GM18909 (cell line): ENCODE data around the gene MACROD2.

ENCODE experiments used
- ATAC-seq: cut with Tn5 transposase; IDR thresholded peaks from one replicate; pipeline ENCODE4 v1.9.1; 2021; ENCODE audit warnings: mild to moderate bottlenecking; ENCODE audit not compliant: unreplicated experiment, poor library complexity

MACROD2 gene

DNA sequence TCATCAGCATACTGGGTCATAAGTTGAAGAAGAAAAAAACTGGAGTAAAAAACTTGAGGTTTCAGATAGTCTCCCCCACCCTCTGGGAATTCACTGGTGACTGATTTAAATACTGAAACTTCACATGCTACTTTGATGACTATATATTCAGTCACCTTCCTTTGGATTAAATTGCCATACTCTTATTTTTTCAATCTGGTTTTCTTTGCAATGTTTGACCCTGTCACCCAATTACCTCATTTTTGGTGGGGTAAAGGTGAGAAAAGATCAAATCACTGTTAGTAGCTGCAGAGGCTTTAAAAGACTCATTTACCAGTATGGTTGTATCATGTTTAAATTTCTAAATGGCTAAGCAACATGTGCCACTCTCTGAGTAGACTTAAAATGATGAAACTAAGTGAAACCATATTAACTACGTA is 1204.8 kb downstream of the MACROD2 start:
- ATAC-seq = peak; percentile 85

DNA sequence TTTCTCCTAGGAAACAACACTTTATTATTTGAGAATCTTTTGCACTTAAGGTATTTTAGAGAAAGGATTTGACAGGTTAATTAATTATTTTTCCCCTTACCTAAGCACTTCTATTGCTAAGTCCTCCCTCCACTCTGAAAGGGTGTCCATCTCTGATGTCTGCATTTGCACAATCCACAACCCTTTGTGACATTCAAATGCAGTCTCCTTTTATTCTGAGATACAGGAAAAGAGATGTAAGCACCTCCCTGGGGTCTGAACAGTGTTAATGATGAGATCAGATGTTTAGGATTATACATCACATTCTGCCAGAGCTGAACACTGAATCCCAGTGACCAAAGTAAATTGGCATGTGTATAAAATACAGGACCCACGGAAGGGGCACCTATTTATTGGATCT is 1206.3 kb downstream of the MACROD2 start:
- no peak for ATAC-seq

DNA sequence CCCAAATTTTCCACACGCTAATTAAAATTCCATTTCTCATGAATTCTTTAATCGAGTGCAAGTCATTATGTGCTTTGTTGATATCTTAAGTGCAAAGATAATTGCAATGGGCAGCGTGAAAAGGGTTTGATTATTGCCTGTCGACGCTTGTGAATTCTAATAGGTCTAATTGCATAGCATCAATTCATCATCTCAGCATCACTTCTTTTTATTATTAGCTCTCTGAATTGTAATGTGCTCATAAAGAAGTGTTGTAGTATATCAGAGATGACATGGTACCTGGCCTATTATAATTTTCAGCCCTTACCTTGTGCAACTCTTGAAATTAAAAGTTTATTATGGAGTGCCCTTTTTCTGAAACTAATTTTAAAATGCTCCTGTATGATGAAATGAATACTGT is 1208.9 kb downstream of the MACROD2 start:
- no peak for ATAC-seq

DNA sequence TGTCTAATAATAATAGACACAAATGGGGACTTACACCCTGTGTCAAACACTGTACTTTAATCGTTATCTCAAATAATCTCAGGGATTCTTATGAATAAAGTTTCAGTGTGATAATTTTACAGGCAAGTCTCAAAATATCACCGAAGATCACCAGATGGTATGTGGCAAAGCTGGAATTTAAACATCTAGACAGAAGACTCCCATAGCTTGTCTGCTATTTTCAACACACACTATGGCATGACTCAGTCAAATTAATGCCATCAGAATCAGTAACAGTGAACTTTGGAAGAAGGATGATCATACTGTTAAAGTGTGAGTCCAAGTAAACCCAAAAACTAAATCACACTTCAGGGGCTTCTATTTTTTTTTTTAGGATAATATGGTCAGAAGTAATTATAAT is 1209.7 kb downstream of the MACROD2 start:
- ATAC-seq = no peak

DNA sequence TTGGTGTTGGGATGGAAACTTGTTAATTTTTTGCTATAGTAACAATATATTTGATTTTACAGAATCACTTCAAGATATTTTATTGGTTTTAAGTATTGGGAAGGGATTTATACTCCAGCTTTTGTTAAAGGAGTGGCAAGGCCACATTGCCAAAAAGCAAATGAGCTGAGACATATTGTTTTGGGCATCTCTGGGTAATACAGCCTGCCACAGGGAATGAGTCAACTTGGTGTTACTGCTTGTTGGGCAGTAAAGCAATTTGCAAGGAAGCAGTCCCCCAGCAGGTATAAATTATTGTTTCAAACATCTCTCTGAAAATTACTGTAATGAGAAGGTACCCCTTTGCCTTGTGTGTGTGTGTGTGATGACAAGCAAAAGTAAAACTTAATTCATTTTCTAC is 1210.4 kb downstream of the MACROD2 start:
- no peak for ATAC-seq

DNA sequence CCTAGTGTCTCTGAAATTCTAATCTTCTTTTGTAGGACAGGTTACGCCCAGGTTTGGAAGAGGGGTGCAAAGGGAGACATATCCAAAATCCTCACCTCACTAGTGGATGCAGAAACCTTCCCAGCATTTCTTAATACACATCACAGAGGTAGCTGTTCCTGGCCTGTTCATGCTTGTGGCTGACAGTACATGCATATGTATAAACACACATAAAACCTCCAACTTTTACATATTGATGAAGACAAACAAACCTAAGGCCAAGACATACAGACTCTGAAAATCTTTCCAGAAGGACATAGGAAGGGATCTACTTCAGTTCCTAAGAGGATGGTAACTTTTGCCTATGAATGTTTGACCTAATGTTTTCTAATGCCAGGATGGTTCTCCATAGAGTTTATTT is 1214.2 kb downstream of the MACROD2 start:
- ATAC-seq = no peak

DNA sequence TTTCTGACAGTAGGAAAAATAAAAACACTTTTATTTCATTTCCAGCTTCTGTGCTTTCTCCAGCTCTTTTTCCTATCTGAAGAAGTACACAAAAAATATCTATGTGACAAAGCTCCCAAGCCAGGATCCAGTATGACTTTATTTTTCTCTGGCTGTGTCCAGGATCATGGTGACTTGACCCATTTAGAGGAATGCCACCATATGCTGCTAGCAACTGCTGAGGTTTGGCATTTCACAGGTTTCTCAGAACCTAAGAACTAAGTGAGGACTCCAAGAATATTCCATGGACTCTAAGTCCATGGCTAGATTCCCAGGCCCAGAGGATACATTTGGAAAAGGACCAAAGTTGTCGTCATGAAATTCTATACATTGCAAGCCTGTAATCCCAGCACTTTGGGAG is 1218.7 kb downstream of the MACROD2 start:
- ATAC-seq = no peak

DNA sequence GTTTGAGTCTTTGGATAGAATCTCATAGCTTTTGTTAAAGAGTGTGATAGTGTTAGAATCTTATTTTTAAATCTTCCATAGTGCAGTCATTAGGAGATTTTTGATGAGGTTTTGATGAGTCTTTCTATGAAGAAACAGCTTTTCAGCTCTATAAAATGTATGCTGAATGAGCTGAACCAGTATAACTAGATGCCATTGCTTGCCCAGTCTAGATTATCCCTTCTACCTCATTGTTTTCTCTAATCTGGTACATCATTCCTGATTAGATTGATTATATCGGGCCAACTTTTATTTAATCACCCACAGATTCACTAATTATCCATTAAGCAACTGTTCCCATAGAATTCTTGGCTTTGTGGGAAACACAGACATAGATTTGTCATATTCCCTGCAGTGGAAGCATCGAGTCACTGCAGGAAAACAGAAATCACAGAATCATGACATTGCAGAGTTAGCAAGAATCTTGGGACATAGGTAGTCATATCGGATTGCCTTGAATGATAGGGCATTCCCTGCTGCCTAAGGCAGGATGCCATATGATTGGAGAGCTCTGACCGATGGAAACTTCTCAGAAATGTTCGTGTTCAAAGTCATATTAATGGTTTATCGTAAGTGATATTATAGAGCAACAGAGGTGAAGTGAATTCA is 1224.8 kb downstream of the MACROD2 start:
- no peak for ATAC-seq

DNA sequence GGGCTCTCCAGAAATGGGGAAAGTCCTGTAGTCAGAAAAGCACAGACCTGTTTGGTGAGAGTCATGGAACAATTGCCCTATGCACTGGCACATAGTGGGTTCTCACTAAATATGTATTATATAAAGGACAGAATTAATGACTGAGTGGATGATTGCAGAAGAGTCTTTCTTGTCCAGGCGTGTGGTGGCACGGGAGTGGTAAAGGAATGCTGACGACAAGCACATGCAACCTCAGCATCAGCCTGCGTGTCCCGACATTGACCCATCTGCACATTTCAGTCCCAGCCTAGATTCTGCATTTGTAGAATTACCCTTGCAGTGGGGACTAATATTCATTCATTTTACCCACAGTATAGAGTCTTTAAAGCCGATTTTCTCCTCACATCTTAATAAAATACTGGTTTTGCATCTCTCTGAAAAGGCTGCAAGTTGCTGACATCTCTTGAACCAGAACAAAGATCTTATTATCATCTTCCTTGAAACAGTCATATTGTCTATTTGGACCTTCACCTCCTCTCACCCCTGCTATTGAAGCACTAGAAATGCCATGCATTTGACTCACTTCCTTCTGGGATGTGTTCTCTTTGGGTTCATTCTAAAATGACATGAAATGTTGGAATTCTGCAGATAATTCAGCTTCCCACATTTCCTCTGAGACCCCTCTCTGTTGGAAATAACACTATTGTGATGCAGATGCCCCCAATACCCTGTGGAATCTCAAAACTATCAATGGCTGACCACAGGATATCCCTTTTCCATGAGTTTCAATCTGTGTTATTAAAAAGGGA is 1225.7 kb downstream of the MACROD2 start:
- no peak for ATAC-seq

DNA sequence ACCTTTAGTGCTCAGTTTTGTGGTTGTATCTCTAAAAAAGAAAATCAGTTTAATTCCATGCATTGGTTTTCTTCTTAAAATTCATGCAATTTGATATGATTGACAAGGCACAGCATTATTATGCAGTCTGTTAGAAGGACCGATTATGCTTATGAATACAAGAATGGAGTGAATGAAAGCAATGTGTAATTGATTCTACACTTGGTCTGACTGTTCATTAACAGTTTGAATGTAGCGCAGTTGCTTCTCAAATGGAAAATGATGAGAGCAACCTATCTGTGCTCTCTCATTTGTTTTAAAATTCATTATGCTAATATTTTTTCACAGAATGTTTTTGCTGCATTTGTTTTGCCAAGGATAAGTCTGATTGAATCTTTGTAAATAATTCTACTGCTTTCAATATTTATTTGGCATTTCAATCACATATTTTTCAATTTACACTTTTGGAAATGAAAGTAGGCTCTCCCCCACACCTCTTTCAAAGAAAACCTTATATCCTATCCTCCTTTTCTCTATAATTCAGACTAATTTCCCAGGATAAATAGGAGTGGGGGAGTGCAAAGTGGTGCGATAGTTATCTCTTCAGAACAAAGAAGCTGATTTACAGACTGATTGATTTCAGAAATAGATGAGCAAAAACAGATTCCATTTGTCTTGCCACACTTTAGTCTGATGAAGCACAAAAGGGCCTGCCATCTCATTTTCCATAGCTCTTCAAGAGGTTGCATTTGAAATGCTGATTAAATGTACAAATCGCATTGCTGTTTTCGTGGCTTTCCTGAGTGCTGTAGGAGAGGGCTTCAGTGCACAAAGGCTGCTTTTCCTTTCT is 1227.4 kb downstream of the MACROD2 start:
- no peak for ATAC-seq

DNA sequence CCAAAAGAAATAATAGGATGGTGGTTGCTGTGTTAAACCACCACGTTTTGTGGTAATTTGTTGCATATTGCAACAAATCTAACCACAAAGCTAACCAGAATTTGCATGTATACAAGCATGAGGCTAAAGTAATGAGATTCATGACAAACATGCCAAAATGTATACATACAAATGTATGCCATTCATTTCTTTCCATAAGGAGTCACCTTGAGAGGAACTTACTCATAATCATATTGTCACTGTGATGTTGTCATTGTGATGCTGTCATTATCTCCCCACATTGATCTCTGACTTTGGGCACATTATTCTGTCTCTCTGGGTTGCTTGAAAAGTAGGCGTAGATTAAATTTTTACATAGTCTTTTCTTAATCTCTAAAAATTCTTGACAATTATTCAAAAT is 1228.9 kb downstream of the MACROD2 start:
- ATAC-seq = no peak

DNA sequence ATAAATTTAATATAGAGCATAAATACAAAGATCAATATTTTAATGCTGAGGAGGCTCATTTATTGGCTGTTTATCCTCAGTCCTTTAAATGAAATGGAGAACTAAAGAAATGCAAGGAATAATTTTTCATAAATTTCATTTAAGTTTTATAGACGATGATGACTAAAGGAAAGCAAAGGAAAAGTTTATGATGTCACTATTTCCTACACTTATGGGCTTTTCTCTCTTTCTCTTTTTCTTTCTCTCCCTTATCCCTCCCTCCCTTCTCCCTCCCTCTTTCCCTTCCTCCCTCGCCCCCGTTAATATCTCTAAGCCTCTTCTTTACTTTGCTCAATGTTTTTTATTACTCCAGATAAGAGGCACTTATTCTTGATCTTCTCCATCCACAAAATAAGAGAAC is 1231.8 kb downstream of the MACROD2 start:
- ATAC-seq = no peak

DNA sequence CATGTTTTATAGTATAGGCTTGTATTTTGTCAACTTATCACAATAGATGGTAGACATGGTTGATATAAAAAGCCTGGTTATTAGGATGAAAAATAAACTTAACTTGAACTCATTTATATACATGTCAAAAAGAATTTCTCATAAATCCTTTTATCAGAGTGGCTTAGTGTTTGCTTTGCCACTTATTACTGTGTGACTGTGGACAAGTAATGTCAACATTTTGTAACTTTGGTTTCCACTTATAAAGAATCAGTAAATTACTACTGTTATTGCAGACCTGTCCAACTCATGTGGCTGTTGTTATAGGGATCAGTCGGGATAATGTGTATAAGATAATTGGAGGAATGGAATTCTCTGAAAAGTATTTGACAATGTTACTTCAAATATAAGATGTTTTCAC is 1236.9 kb downstream of the MACROD2 start:
- ATAC-seq = no peak

DNA sequence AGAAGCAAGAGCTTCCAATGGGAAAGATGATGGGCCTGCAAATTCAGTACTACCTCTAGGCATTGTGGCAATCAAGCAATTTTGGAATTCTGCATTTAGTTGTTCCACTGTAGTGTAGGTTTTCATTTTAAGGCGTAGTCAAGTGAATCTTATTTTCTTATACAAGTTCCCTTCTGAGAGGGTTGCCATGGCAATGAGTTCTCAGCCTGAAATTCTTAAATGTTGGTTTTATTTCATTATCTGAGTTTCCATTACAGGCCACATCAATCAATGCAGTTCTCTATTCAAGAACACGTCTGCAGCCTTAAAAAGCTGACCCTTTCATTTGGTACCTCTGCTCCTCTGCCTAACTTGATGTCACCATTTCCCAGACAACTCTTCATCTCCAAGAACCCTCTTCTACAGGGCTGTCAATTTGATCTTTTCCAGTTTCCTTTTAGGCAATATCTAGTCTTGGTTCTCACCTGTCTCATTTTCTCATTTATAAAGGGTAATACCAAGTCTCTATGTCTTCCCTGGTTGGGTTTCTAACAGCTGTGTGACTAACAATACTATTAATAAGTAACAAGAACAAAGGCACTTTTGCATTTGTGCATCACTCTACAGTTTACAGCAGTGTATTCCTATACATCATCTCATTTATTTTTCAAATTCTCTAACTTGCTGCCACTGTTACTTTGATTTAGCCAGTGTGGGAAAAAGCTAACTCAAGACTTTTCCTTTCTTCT is 1240.3 kb downstream of the MACROD2 start:
- no peak for ATAC-seq

DNA sequence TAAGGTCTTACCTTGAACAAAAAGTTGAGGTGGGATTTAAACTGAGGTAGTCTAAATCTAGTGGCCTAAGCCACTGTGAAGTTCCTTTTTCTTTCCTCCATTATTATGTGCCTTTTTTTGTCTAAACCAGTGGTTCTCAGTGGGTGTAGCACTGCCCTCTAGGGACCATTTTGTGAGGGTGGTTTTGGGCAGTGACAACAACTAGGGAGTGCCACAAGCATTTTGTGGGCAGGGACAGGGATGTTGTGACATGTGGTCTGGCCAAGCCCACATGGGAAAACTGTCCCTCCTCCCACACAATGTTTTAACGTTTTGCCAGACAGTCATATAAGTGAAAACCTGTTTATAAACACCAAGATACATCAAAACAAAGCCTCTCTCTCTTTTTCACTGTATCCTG is 1241.5 kb downstream of the MACROD2 start:
- peak; percentile 76 for ATAC-seq

DNA sequence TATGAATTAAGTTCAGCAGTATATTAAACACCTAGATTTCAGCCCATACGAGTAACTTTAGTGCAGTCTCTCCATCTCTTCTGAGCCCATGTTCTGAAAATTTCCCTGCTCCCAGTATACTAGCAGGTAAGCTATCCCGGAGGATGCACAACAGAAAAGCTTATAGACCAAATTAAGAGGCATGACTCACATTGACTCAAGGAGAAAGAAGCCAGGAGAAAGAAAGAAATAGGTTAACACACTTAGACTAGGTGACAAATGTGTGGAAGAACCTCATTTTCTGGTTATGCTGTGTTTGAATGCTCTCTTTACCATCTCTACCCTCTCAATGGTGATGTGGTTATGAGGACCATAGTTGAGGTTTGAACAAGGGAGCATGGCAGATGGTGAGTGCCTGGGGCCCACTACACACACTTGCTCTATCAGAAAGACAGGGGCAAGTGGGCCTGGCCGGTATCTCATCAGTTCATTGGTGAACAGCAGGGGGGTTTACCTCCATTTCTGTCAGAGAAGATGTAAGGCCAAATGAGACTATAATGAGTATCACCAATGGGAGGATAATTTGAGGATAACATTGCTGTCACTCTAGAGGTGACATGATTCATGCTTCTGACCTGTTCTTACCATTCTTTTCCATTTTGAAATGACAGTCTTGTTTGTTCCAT is 1244.4 kb downstream of the MACROD2 start:
- no peak for ATAC-seq

DNA sequence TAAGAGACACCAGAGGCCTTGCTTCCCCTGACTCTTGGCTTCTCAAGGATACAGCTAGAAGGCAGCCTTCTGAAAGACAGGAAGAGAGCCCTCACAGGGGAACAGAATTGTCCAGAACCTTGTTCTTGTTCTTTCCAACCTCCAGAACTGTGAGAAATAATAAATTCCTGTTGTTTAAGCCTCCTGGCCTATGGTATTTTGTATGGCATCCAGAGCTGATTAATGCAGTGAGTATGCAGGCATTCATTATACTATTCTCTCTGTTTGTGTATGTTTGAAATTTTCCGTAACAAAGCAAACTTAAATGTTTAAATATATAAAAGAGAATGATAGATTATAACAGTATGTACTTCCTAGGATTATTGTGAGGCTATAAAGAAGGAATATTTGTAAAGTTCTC is 1245.5 kb downstream of the MACROD2 start:
- ATAC-seq = no peak

DNA sequence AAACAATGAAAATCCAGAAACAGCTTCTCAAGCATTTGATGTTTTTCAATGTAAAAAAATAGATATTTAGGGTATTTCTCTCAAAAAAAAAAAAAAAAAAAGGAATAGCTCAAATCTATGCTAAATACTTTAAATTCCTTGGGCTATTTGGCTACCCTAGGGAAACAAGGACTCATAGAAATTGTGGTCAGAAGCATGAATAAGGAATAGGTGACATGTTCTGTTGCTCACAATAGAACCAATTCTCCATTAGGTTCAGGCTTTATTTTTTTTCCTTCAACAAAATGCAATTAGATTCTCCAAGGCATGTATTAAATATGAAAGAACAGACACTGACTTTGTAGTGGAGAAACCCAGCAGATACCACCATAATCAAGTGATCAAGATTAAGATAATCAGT is 1246.4 kb downstream of the MACROD2 start:
- no peak for ATAC-seq

DNA sequence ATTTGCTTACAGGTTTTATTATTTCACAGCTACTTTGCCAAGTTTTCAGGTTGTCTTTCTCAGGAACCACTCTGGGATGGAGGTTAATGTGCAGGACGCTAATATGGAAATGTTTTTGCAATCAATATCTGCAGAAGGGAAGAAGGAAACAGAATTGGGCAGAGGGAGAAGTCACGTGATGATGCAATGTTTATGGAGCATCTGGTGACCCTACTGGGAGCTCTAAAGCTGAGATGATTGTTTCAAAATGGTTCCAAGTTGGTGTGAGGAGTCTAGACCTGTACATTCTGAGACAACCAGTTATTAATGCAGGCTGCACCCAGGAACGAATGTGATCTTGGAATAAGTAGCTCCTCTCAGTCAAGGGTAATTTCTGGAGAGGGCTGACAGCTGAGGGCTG is 1247.5 kb downstream of the MACROD2 start:
- ATAC-seq = no peak

DNA sequence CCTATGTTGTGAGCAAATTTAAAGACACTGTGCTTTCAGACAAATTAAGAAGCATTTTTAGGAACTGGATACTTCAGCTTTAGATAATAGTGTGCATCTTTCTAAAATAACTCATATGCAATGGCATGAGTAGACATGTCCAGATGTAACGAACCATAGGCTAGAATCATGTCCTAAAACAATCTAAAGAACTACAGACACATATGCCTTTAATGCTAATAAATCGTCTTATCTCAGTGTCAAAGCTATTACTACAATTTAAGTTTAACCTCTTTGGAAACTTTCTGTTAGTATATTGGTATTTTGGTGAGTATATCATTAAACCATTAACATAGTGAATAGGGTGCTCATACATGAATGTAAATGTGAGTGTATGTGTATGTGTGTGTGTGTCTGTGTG is 1250.6 kb downstream of the MACROD2 start:
- no peak for ATAC-seq
